ENCODE data around the gene FBXL14. TPM values are rescaled to one million over a fixed set of nuclear protein-coding genes. Genes with fewer than 3 reads are reported as not detected.

FBXL14 gene
- total RNA-seq, 1 experiment from 2014 or later: 19.4 TPM

DNA sequence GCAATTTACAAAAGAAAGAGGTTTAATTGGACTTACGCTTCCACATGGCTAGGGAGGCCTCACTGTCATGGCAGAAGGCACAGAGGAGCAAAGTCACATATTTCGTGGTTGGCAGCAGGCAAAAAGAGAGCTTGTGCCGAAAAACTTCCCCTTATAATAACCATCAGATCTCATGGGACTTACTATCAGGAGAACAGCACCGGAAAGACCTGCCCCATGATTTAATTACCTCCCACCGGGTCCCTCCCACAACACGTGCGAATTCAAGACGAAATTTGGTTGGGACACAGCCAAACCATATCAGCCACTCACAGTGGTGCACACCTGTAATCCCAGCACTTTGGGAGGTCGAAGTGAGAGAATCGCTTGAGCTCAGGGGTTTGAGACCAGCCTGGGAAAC is 68.5 kb downstream of the FBXL14 start:
- no TSS peak for BruUV-seq (replicated peaks)
- H3K4me1 Mint-ChIP-seq (ENCODE audit: low read depth, unreplicated experiment): no peaks in the 10 kb centered on the region

DNA sequence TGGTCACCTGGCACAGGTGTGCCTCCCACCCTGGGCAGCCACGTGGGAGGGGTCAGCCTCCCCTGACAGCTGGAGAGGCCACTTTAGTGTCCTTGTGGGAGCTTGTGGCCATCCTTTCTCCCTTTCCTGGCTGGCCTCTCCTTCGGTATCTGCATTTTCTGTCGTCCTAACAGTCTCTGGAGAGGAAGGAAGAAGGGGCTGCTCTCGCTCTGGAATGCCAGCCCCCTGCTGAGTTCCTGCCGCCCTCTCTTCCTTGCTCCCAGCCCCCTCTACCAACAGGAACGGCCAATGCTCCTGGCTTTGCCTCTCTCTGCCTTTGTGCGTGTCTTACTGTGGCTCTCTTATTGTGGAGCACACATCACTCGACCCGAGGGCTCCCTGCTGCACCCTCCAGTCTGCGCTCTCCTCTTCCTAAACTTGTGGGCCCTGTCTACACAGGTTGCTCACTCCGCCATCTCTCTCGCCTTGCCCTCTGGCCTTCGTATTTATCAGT is 70.8 kb downstream of the FBXL14 start:
- TF ChIP-seq, protein P1, sequence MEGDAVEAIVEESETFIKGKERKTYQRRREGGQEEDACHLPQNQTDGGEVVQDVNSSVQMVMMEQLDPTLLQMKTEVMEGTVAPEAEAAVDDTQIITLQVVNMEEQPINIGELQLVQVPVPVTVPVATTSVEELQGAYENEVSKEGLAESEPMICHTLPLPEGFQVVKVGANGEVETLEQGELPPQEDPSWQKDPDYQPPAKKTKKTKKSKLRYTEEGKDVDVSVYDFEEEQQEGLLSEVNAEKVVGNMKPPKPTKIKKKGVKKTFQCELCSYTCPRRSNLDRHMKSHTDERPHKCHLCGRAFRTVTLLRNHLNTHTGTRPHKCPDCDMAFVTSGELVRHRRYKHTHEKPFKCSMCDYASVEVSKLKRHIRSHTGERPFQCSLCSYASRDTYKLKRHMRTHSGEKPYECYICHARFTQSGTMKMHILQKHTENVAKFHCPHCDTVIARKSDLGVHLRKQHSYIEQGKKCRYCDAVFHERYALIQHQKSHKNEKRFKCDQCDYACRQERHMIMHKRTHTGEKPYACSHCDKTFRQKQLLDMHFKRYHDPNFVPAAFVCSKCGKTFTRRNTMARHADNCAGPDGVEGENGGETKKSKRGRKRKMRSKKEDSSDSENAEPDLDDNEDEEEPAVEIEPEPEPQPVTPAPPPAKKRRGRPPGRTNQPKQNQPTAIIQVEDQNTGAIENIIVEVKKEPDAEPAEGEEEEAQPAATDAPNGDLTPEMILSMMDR (IDR thresholded peaks at IDR 0.05; ENCODE audit: unreplicated experiment): no peak
- H3K4me1 Mint-ChIP-seq (ENCODE audit: low read depth, unreplicated experiment): peaks cover 13% of the 10 kb centered on the region
- peaks cover 57% of the 10 kb centered on the region for H3K27me3 Mint-ChIP-seq (ENCODE audit: unreplicated experiment)
- CTCF ChIA-PET: no interaction called here
- no peak overlapping the region for H3K4me3 Mint-ChIP-seq (ENCODE audit: low read depth, unreplicated experiment)
- intact Hi-C loops (cut with micrococcal nuclease; ENCODE audit: unreplicated experiment): no loop called here
- BruUV-seq (replicated peaks): no TSS peak
- H3K9me3 Mint-ChIP-seq (ENCODE audit: low read depth, unreplicated experiment): no peaks in the 10 kb centered on the region
- H3K36me3 Mint-ChIP-seq (ENCODE audit: insufficient read depth, unreplicated experiment): peaks cover 5% of the 10 kb centered on the region
- no peak overlapping the region for H3K27ac Mint-ChIP-seq (ENCODE audit: unreplicated experiment)
- no peak for DNase-seq

More for the DNA sequence above, 68.5 kb downstream of the FBXL14 start:
- intact Hi-C loops (cut with micrococcal nuclease; ENCODE audit: unreplicated experiment): no loop called here
- Mint-ChIP-seq H3K9me3 (ENCODE audit: low read depth, unreplicated experiment) (no peaks in the 10 kb centered on the region), H3K27me3 (ENCODE audit: unreplicated experiment) (peaks cover 71% of the 10 kb centered on the region), H3K4me3 (ENCODE audit: low read depth, unreplicated experiment) (no peak overlapping the region), H3K36me3 (ENCODE audit: insufficient read depth, unreplicated experiment) (no peaks in the 10 kb centered on the region), H3K27ac (ENCODE audit: unreplicated experiment) (no peak overlapping the region)
- no peak for DNase-seq
- TF ChIP-seq, protein P1 (IDR thresholded peaks at IDR 0.05; ENCODE audit: unreplicated experiment): no peak
- CTCF ChIA-PET: interaction anchor here (0.6 kb wide), 1 partner anchor 19 kb away, joined by 4 read pairs; no protein-coding TSS in a partner anchor

DNA sequence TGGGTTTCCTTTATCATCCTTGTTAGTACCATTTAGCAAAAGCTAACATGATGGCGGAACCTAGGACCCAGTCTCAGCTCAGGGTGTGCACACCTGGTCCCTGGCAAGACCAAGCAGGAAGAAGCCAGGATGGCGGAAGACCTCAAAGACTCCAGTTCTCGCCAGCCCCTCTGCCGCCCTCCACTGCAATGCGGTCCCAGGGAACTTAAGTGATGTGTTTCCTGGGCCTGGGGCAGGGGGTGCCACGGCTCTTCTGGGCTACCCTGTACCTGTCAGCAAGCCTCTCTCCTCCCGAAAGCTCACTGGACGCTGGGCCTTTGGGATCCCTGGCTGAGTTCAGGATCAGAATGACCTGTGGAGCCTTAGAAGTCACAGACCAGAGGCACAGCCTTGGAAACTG is 71.3 kb downstream of the FBXL14 start:
- Mint-ChIP-seq H3K4me3 (ENCODE audit: low read depth, unreplicated experiment) (no peak overlapping the region), H3K27me3 (ENCODE audit: unreplicated experiment) (peaks cover 57% of the 10 kb centered on the region), H3K9me3 (ENCODE audit: low read depth, unreplicated experiment) (no peaks in the 10 kb centered on the region), H3K36me3 (ENCODE audit: insufficient read depth, unreplicated experiment) (peaks cover 9% of the 10 kb centered on the region), H3K27ac (ENCODE audit: unreplicated experiment) (no peak overlapping the region), H3K4me1 (ENCODE audit: low read depth, unreplicated experiment) (peaks cover 19% of the 10 kb centered on the region)
- DNase-seq: no peak
- intact Hi-C loops (cut with micrococcal nuclease; ENCODE audit: unreplicated experiment): no loop called here
- CTCF ChIA-PET: no interaction called here
- TF ChIP-seq, protein P1 (IDR thresholded peaks at IDR 0.05; ENCODE audit: unreplicated experiment): no peak
- BruUV-seq (replicated peaks): no TSS peak

DNA sequence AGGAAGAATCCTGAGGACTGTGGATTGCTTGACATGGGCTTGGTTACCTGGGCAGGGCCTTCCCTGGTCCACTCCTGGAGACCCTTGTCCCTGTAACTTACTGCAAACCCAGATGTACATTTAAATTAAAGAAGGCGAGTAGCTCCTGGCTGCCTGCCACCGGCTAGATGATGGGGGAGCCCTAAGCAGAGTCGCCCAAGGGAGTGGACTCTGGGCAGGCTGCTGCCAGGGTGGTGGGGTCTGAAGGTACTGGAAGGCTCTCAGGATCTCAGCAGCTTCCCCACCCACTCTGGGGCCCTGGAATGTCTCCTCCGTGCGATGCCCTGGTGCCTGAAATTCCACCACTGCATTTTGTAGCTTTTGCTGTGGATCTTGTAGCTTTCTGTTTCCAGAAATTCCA is 74.7 kb downstream of the FBXL14 start:
- intact Hi-C loops (cut with micrococcal nuclease; ENCODE audit: unreplicated experiment): no loop called here
- TF ChIP-seq, protein P1 (IDR thresholded peaks at IDR 0.05; ENCODE audit: unreplicated experiment): no peak
- peak overlapping the region; percentile 69 for H3K4me3 Mint-ChIP-seq (ENCODE audit: low read depth, unreplicated experiment)
- peak overlapping the region; percentile 43 for H3K27ac Mint-ChIP-seq (ENCODE audit: unreplicated experiment)
- H3K9me3 Mint-ChIP-seq (ENCODE audit: low read depth, unreplicated experiment): no peaks in the 10 kb centered on the region
- H3K36me3 Mint-ChIP-seq (ENCODE audit: insufficient read depth, unreplicated experiment): peaks cover 12% of the 10 kb centered on the region
- peaks cover 37% of the 10 kb centered on the region for H3K27me3 Mint-ChIP-seq (ENCODE audit: unreplicated experiment)
- no TSS peak for BruUV-seq (replicated peaks)
- H3K4me1 Mint-ChIP-seq (ENCODE audit: low read depth, unreplicated experiment): peaks cover 20% of the 10 kb centered on the region
- CTCF ChIA-PET: interaction anchor here (0.6 kb wide), 1 partner anchor 728 kb away, joined by 5 read pairs; no protein-coding TSS in a partner anchor
- DNase-seq: no peak
